ENCODE data around the gene PHLPP1.

Gene PHLPP1

DNA sequence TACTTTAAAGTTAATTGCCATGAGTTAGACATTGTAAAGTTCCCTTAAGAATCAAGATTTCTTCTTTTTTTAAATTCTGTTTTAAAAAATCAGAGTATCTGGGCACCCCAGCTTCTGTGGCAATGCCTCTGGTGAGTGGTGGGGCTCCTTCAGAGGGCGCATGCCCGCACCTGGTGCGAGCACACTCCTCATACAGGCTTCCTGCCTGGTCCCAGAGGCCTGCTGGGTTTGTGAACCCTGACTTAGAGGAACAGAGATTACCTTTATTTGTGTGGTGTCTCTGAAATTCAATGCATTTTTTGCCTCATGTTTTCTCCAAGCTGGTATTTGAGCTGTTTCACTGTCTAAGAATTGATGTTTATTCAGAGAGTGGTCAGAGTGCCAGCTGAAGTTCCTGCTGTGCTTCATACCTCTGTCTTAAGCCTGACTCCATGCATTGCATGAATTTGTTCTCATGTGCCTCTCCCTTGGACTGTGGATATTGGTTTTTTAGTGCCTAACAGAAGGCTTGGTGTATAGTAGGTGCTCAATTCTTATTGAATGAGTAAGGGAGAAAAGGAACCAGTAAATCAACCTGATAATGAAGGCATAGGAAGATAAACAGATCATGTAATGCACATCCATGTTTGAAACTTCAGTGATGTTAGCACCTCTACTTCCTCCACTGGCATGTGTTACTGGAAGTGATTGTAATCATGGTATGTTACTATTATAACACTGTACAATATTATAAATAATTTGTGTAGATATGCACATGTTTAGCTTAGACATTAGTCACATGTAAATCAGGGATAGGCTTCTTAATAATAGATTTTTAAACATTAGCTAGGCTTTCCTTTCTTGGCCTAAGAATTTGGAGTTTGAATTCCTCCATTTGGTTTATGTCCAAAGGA, 29.0 kb downstream of the PHLPP1 start:
- DNase-seq: no peak

DNA sequence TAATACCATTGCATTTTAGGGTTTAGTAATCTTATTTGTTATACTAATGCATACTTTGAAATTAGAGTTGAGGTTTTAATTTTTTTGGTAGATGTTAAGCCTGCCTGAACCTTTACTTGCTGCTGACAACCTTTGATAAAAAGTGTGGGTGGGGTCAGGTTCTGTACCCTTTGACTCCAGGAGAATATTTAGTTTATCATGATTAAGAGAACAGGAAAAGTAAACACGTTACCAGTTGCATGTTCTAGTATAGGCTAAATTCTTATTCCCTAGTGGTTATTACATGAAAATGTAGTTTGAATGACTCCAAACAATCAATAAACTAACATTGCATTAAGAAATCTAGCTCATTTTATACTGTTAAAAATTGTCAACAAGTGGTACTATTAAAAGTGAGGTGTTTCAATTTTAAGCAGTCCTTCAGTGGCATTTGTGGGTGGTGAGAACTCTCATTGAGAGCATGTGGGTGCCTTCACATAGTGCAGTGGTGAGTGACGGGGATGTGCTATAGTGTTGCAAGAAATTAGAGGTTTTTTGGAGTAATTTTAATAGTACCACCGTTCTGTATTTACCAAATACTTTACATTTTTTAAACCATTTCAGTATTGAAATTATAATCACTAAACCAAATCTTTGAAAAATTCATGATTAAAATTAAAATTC, 29.9 kb downstream of the PHLPP1 start:
- DNase-seq: no peak

DNA sequence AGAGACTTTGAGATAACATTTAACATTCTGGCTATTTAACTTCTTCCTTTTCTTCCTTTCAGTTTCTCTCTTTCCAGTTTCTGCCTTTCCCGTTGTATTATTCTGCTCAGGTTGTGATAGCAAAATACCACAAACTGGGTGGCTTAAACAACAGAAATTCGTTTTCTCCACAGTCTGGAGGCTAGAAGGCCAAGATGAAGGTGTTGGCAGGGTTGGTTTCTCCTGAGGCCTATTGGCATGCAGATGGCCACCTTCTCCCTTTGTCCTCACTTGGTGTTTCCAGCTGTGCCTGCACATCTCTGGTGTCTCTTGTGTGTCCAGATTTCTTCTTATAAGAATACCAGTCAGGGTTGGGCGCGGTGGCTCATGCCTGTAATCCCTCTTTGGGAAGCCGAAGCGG, 34.0 kb downstream of the PHLPP1 start:
- no peak for DNase-seq

DNA sequence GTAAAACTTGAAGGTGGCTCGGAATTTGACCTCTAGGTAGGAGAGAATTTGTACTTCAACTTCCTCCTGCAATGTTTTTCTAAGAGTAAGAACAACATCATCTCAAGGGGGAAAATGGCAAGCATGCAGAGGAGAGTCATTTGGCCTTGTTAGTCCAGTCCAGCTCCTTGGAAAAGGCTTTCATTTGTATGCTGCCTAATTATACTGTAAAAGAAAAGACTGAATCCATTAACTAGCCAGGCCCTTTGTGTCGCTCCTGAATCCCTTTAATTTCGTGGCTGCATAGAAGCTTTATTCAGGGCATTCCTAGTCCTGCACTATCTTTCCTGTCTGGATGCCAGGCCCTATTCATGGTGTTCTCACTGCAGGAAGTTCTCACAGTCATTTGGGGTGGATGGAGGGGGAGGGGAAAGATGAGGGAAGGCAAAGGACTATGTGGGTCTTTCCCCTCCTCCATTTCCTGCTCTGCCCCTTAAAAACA, 36.0 kb downstream of the PHLPP1 start:
- DNase-seq: no peak

DNA sequence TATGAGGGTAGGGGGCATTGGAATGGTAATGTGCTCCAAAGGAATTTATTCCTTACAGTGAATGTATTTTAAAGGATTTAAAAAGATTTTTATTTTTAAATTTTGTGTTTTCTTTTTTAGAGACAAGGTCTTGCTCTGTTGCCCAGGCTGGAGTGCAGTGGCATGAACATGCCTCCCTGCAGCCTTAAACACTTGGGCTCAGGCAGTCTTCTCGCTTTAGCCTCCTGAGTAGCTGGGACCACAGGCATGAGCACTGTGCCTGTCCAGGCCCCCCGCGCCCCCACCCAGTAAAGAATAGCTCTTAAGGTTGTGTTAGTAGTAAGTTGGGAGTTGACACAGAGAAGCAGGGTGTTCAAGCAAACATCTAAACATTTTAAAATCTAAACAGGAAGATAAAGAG, 36.6 kb downstream of the PHLPP1 start:
- no peak for DNase-seq

DNA sequence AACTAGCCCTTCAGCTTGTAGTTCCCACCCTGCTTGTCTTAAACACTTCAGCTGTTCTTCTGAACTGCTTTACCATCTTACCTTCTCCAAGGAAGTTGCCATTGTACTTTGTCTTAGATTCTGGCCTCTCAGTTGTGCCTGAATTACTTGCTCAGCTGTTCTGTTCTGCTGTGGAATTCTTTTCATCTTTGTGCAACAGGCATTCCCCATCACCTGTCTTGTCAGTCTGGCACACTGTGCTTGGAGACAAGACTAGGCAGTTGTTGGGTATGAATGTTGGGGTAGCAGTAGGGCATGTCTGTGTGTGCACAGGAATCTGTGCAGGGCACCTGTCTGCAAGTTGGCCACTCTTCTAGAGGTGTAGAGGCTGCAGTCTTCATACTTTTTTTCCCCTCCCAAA, 38.7 kb downstream of the PHLPP1 start:
- no peak for DNase-seq

DNA sequence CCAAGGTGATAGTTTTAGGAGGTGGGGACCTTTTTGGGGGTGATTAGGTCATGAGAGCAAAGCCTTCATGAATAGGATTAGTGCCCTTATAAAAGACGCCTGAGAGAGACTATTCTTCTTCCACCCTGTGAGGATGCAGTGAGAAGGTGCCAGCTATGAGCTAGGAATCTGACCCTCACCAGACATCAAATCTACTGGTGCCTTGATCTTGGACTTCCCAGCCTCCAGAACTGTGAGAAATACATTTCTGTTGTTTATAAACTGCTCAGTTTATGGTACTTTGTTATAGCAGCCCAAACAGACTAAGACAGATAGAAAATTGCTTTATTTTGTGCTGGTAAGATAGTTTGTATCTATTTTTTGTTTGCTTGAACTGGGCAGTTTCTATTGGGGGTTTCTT, 40.1 kb downstream of the PHLPP1 start:
- DNase-seq: no peak

DNA sequence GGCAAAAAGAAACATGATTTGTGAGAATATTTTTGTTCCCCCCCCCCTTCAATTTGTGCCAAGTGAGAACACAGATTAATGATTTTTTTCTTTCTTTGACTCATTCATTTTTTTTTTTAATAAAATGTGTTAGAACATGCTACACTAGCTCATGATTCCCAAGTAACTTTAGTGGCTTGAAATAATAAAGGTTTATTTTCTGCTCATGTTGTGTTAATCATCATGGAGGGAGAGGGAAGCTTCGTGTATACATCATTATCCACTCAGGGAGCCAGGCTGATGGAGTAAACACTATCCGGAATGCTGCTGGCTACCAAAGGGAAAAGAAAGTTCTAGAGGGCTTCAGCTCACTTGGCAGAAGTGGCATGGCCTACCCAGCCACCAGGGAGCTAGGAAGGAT, 40.6 kb downstream of the PHLPP1 start:
- no peak for DNase-seq

DNA sequence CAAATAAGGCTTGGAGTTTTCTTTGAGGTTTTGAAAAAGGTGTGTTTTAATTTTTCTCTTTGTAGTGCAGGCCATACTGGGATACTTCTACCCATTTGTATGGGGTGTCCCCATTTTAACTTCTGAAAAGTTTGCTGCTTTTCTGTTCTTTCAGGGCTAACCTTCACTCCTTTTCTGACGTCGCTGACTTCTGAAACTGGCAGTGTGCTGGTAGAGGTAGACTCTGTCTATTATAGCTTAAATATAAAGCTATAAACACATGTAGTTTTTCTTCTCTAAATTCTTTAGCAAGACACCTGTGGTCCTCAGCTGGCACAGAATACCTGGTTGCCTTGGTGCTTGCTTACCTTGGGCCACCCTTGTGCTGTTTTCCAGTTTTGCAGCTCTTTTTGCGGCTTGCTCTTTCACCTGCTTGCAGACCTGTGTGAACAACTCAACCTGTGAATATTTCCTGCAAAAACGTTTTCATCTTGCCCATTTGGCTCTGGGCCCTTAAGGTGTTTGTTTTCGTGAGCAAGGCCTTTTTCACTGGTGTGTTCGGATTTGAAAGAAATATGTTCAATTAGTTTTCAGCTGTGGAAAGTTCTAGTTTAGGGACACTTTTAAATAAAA, 42.2 kb downstream of the PHLPP1 start:
- DNase-seq: no peak

DNA sequence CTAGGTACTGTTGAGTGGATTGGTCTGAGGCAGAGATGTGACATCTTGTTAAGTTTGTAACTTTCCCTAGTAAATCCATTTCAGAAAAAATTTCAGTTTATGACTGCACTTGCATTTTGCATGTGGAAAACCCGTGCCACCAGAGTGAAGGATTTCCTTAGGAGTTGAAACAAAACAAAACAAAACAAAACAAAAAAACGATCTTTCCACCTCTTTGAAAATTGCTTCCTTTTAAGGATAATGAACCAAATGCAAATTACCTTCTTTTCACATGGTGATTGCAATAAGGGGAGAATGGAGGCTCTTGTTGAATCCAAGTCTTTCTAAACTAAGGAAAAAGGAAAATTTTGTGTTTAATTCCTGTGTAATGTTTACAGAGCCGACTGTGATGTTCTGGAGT, 43.2 kb downstream of the PHLPP1 start:
- no peak for DNase-seq

DNA sequence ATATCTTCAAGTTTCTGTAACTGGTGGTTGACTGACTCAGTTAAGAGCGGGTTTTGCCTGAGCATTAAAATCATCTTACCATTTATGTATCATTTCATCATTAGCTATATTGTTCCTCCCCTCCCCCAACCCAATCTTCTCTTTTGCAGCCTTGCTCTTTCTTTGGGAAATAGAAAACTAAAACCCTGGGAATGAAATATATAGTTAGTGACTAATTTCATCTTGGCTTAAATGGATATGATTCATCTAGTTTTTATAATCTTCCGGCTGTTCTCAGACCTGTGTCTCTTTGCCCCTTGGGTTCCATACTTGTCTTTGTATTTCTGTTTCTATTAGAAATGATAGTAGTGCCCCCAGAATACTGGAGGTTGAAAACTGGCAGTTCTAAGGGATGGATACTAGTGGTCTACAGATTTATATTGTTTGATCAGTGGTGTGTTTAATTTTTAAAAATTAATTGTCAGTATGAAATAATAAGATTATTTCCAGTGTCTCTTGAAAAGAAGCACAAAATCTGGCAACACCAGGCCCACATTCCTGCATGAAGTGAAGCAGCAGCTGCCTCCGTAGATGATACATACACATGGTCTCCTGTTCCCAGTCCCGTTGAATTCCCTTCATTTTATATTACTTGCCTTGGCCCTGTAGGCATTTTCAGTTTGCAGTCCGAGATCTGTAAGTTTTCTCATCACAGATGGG, 44.5 kb downstream of the PHLPP1 start:
- no peak for DNase-seq

DNA sequence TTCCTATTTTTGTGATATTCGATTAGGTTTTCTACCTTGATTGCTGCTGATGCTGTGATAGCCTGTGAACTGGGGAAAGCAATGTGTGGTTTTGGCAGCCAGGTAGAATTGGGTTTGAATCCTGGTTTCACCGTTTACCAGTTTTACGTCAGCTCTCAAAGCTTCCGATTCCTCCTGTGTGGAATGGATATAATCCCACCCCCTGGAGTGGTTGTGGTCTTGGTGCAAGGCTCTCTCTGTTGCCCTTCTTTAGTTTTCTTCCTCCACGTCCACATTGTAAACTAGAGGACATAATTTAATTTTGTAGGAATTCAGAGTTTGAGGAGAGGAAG, 45.0 kb downstream of the PHLPP1 start:
- DNase-seq: no peak

DNA sequence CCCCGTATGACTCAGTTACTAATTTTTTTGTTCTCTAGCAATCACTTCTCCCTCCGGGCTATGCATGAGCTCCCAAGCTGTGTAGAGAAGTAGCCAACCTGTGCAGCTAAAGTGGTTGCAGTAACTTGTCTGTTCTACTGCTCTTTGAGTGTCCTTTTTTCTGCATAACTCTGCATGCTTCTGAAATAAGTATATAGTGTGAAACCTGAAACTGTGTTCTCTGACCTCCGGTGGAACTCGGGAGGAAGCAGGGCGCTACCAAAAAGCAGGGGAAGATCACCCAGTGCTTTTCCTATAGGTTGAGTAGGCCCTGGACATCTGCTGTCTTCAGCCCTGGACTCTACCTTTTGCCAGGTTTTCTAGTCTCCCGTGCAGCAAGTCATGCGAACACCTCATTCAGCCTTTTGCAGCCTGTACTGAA, 47.8 kb downstream of the PHLPP1 start:
- DNase-seq: no peak

DNA sequence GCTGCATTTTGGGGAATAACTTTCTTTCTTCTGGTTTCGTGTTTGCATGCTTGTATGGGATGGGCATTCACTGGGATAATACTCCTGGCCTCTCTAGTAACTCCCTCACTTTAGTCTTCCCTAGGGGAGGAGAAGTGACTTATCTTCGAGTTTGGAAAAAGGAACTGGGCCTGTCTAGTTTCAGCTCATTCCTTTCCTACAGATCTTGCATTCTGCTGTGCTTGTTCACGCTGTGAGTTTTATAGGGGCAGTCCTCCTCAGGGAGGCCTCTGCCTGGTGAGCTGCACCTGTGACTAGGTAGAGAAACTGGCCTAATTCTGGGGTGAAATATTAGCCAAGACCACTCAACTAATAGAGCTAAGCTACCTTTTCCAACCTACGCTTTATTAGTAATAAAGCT, 50.9 kb downstream of the PHLPP1 start:
- DNase-seq: no peak

DNA sequence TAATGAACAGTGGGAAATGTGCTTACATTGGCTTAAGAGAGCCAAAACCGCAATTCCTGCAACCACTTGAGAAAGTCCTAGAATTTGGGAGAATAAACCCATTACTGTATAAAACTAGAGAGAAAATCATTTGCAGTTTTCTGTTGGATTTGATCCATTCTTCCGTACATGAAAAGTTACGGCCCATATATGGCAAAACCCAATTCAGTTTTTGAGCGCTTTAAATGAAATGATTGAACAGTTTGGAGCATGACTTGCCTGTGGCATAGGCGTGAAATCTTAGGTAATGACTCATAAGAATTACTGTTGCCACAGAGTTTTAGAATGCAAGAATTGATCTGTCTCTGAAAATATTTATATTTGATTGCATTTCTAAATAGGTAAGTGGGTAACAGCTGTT, 52.0 kb downstream of the PHLPP1 start:
- no peak for DNase-seq

DNA sequence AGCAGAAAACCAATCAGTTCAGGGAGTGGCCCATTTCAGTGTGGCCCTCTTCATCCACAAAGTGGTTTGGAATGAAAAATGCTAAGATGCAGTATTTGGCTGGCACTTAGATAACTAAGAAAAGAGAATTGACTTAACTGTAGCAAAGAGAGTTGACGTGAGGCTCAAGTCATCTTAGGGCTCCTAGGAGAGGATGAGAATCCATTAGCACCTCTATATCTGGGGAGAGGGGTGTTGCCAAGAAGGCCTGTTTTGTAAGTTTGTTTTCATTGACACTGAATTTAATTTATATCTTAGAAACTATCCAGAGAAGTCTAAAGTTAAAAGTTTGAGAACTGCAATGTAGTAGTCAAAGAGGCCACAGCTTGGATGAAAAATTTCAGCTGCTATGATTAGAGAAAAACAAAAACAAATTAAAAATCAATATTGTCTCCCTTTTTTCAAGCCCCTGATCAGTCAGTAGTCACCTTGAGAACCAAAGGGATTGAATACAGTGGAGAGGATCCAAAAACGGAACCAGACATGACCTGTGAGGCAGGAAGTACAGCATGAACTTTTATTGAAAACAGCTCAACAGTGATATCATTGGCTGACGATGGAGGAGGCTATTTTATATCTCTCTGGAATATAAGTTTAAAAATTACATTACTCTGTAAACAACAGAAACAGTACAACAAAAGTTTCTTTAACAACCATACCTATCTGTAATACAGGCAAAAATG, 52.7 kb downstream of the PHLPP1 start:
- DNase-seq: no peak

DNA sequence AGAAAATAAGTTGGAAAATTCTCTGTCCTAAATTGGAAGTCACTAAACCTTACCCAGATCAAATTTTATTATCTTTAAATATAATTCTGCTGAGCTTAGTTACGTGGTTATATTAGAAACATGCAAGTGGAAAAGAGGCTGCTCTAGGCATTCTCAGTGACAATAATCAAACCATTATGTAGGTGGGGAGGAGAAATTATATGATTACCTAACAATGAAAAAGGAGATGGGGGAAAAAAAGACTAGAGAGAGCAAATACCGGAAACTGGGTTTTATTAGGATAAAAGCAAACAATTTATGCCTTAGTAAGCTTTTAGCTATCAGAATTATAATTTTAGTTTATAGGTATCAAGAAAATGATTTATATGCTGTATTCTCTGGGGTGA, 53.2 kb downstream of the PHLPP1 start:
- no peak for DNase-seq

DNA sequence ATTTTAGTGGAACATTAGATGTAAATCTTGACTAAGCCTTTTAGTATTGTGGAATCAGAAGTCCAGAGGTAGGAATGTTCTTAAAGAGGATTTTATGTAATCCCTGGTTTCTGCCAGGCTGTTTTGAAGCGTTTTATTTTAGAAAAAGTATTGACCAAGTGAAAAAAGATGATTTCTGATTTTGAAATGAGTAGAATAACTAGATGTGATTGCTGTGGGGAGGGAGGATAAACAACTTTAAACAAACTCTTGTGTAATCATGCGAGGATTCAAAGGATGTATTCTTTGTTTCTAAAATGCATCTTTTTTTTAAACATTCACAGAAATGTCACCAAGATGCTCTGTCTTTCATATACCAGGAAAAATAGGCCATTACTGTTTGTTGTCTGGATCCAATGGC, 53.9 kb downstream of the PHLPP1 start:
- DNase-seq: no peak

DNA sequence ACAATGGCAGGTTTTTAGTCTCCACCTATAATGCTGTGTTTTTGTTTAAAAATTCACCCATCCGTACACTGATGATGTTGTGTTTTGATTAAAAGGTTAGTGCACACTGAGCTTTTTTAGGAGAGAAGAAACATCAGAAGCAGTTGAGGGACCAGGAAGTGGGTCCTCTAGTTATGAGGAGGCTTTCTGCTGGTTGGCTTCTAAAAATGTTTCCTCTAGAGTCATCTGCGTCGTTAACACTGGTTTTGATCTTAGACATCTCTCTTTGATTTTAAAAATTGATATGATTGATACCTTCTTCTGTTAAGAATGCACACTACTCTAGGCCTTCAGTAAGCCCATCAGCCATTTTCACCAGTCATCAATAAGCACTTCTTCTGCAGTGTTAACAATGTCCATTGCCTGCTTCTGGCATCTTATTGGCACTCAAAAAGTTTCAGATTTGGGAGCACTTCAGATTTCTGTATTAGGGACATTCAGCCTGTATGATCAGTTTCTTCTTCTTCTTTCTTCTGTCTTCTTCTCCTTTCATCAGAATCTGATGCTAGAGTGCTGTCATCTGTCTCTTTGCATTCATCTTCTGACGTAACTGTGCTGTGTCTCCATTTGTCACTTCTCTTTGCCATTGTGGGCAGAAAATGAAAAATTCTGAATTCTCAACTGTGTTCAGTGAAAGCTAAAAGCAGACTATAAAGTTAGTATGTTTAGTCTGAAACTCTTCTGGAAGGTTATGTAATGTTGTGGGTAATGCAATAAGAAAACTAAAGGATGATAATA, 56.3 kb downstream of the PHLPP1 start:
- DNase-seq: no peak

DNA sequence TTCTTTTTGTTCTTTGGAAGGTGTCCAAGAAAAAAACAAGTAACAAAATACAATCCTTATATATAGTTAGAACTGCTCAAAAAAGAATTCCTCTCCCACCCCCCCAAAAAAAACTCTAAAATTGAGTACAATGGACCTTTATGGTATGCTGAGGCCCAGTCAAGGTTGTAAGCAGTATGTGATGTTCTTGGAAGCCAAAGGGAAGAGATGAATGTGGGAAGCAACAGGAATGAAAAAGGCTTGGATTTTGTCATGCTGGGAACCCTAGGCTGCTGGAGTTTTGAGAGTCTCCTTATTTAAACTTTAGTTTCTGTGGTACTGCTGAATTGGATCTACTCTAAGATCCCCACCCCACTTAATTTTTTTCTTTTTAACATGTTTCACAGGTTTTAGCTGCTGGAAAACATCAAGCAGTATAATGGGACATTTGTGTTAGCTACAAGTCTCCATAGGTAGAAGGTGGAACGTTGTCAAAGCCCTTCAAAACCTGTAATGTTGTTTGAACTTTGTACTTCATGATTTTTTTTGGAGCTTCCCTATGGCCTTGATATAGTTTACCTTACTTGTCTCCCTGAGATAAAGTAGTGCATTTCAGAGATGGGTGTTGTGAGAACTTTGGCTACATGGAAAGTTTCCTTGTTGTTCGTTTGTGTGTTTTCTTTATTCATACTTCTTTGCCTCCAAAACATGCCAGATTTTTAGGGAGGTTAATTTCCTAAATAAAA, 57.7 kb downstream of the PHLPP1 start:
- no peak for DNase-seq

DNA sequence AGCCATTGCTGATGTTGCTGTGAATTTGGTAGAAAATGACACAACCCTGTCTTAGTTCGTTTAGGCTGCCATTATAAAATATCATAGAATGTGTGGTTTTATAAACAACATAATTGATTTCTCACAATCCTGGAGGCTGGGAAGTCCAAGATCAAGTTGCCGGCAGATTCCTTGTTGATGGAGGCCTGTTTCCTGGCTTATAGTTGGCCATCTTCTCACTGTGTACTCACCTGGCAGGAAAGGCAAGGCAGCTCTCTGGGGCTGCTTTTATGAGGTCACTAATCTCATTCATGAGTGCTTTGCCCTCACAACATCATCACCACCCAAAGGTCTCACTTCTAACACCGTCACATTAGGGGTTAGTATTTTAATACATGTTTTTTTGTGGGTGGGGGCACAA, 58.4 kb downstream of the PHLPP1 start:
- no peak for DNase-seq
